Right hindlimb (tissue), 1 donor: ENCODE results near the gene SLC29A3.
A peak's percentile ranks its signal among the peaks of the same experiment; 100 is the strongest.

Source experiments
- DNase-seq: peaks from one replicate; pipeline ENCODE4 v3.0.0-alpha.2; 2018

SLC29A3 gene

DNA sequence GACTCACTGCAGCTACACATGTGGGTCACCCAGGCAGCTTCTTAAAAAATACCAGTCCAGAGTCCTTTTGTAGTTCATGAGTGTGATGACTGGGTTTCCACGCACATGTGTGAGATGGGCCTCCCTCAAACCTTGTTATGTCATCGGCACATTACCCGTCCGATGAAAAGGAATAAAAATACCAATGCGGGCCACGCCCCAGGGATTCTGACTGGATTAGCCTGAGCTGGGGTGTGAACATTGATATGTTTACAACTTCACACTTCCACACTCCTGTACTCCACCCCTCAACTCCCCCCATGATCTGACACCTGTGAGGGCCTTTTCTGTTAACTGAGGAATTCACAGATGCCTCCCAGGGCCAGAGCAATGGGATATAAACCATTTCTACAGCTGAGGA is 6.2 kb downstream of the SLC29A3 start:
- DNase-seq: no peak

- DNase-seq: no peak
These were observed 7.4 kb downstream of the SLC29A3 start for GRCh38 chr10:71326464-71326881.

- DNase-seq: no peak
These were observed 11.8 kb downstream of the SLC29A3 start for GRCh38 chr10:71330789-71331404.

GRCh38 chr10:71331736-71332135 is 12.7 kb downstream of the SLC29A3 start:
- DNase-seq: no peak

DNA sequence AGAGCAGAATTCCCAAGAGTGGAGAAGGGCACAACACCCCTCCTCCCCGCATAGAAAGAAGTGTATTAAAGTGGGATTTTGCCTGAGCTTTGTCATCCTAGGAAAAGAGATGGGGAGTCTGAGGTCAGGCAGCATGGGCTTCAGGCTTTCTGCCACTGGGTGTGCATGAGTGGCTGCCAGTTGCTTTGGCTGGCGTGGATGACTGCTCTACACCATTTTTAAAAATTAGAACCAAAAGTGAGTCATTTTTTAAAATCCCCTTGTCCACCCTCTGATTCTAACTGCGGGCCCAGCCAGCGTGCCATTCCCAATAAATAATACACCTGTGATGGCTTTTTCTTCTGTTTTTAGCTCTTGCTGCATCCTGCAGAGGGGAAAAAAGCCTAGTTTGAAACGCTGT is 13.4 kb downstream of the SLC29A3 start:
- no peak for DNase-seq

- no peak for DNase-seq
These were observed 14.2 kb downstream of the SLC29A3 start for GRCh38 chr10:71333129-71333887.

GRCh38 chr10:71334221-71334791 is 15.2 kb downstream of the SLC29A3 start:
- no peak for DNase-seq

- no peak for DNase-seq
These were observed 16.2 kb downstream of the SLC29A3 start for GRCh38 chr10:71335173-71335708.

GRCh38 chr10:71336632-71337031 is 17.6 kb downstream of the SLC29A3 start:
- no peak for DNase-seq

GRCh38 chr10:71337219-71337701 is 18.2 kb downstream of the SLC29A3 start:
- no peak for DNase-seq

- no peak for DNase-seq
These were observed 19.9 kb downstream of the SLC29A3 start for GRCh38 chr10:71338728-71339495.

- no peak for DNase-seq
These were observed 20.9 kb downstream of the SLC29A3 start for GRCh38 chr10:71339796-71340589.

GRCh38 chr10:71342573-71343391 is 23.7 kb downstream of the SLC29A3 start:
- no peak for DNase-seq

GRCh38 chr10:71343392-71343773 is 24.3 kb downstream of the SLC29A3 start:
- peak; percentile 72 for DNase-seq

DNA sequence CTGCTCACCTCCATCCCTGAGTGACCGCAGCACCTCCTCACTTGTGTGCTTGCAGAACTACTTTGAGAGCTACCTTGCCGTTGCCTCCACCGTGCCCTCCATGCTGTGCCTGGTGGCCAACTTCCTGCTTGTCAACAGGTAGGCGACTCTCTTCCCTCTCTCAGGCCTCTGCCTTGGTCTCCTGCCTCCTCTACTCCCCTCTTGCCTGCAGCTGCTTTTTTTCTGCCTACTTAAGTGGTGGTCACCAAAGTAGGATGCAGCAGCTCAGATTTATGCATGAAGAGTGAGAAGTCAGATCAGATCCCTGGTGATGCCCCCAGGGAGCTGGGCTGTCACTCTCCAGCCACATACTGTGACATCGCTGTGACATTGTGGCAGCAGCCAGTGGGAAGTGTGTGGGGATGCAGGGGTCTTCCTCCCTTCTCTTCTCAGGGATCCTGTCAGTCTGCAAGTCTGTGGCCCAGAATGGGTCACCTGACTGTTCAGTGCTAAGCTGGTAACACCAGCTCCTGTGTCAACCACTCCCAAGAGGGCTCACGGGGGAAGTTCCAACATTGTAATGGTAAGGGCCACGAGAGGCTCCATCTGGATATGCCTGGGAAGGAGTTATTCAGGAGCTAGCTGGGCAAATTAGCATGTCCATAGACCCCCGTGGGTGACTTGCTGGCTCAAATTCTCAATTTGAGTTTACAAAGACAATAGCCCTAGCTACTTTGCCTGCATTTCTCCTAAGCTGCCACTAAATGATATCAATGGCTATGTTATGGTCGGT is 25.3 kb downstream of the SLC29A3 start:
- DNase-seq: no peak

- no peak for DNase-seq
These were observed 26.0 kb downstream of the SLC29A3 start for GRCh38 chr10:71344993-71345480.

DNA sequence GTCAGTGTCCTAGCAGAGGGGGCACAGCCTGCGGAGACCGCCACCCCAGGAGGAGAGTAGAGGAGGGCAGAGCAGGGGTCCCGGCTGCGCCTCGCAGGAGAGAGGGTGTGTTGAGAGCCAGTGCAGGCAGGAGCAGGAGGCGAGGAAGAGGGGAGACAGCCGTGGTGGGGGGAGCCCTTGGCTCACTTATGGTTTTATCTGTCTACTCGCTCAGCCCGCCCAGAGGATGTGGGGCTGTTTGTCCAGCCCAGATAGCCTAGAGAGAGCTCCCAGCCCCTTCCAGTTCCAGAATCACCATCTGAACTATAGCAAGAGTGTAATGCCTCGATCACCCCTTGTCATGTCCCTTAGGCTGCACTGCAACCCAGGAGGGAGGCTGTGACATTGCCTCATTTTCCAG is 26.6 kb downstream of the SLC29A3 start:
- DNase-seq: no peak

DNA sequence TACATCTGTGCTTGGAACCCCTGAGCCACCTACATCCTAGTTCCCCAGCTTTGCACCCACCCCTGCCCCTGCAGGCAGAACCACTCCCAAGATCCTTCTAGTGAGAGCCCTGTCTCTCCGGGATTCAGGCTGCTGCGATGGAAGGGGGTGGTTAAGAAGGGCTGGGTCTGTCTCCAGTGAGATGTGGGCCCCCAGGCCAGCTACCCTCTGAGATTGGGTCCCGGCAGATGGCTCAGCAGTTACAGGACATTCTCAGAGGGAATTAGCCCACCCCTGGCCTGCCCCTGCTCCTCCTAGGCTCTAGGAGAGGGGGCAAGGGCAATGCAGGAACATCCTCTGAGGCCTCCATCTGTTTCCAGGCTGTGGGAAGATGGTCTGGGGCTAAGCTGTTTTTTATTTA is 27.7 kb downstream of the SLC29A3 start:
- DNase-seq: no peak

DNA sequence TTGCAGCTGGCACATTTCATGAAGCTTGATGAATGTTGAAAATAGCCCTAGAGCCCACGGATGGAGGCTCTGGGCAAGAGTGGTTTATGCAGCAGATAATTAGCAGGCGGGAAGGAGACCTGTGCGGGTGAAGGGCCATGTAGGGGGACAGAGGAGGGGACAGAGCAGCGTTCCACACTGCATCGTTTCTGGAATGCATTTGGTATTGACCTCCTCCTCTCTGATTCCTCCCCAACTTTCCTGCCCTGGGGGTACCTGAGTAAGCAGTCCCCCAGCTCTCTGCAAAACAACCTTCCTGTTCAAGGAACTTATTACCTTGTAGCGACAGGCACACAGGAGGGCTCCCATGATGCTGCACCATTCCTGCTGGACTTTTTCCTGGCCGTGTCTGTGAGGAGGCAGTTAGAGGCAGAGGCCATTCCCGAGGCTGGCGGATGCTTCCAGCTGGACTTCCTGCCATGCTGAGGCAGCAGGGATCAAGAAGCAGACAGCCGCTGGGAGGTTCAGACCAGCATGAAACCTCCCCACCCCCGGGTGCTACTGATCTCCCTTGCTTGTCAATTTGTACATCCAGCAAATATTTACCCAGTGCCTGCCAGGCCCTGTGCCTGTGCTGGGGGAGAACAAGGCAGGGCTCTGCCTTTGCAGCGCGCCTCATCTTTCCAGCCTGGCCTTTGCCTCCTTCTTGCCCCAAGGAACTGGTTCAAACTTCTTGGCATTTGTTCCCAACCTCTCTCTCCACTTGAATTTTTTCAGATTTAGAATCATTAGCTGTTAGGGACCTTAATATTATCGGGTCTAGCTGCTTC is 28.7 kb downstream of the SLC29A3 start:
- no peak for DNase-seq
